HFF-Myc (cell line): ENCODE measurements around the gene NIPBL.
A peak's percentile ranks its signal among the peaks of the same experiment; 100 is the strongest.

Experiments
- DNase-seq: peaks from one replicate; pipeline ENCODE4 v3.0.0-alpha.2; 2011; ENCODE audit warnings: low read depth; ENCODE audit errors: extremely low read depth
- H3K4me3 ChIP-seq: replicated peaks from 2 replicates; pipeline ENCODE4 v1.5.1; 2011; ENCODE audit warnings: low read depth, mild to moderate bottlenecking, control low read depth, low read length
- TF ChIP-seq, protein P1 (sequence below): IDR thresholded peaks from 2 replicates; pipeline ENCODE4 v1.5.1; 2012; ENCODE audit warnings: mild to moderate bottlenecking, low read depth, low read length, control low read depth; ENCODE audit errors: missing control alignments

NIPBL gene, protein sequence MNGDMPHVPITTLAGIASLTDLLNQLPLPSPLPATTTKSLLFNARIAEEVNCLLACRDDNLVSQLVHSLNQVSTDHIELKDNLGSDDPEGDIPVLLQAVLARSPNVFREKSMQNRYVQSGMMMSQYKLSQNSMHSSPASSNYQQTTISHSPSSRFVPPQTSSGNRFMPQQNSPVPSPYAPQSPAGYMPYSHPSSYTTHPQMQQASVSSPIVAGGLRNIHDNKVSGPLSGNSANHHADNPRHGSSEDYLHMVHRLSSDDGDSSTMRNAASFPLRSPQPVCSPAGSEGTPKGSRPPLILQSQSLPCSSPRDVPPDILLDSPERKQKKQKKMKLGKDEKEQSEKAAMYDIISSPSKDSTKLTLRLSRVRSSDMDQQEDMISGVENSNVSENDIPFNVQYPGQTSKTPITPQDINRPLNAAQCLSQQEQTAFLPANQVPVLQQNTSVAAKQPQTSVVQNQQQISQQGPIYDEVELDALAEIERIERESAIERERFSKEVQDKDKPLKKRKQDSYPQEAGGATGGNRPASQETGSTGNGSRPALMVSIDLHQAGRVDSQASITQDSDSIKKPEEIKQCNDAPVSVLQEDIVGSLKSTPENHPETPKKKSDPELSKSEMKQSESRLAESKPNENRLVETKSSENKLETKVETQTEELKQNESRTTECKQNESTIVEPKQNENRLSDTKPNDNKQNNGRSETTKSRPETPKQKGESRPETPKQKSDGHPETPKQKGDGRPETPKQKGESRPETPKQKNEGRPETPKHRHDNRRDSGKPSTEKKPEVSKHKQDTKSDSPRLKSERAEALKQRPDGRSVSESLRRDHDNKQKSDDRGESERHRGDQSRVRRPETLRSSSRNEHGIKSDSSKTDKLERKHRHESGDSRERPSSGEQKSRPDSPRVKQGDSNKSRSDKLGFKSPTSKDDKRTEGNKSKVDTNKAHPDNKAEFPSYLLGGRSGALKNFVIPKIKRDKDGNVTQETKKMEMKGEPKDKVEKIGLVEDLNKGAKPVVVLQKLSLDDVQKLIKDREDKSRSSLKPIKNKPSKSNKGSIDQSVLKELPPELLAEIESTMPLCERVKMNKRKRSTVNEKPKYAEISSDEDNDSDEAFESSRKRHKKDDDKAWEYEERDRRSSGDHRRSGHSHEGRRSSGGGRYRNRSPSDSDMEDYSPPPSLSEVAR (N-terminal part only)

DNA sequence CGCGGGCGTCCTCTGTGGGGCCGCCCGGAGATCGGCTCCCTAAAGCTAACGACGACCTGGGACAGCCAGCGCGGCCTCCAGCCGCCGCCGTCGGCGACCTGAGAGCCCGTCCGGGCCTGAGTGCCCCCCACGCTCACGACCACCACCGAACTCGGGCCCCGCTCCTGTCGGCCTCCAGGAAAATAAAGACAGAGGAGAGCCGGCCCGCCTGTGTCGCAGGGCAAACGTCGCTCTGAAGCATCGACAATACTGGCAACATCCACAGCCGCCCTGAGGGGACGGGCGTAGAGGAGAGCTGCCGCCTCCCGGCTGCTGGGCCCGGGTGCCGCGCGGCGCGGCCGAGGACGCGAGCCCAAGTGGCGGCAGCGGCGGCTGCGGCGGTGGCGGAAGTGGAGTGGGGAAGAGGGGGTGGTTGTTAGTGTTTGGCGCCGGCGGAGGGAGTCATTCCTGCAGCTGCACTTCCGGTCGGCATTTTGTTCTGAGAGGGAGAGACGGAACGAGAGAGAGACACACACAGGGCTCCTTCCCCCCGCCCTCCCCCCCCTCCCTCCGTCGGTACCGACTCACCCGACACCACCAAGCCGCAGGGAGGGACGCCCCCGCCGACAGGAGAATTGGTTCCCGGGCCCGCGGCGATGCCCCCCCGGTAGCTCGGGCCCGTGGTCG is at the start of gene NIPBL:
TSS of gene NIPBL (plus strand) at position 471 of the 666 bp plus-strand sequence. CDS start 76,928 bp downstream, outside the sequence.
- peak within 1 kb of the TSS; percentile 92 for H3K4me3 ChIP-seq
- no peak for DNase-seq
- TF ChIP-seq, protein P1, sequence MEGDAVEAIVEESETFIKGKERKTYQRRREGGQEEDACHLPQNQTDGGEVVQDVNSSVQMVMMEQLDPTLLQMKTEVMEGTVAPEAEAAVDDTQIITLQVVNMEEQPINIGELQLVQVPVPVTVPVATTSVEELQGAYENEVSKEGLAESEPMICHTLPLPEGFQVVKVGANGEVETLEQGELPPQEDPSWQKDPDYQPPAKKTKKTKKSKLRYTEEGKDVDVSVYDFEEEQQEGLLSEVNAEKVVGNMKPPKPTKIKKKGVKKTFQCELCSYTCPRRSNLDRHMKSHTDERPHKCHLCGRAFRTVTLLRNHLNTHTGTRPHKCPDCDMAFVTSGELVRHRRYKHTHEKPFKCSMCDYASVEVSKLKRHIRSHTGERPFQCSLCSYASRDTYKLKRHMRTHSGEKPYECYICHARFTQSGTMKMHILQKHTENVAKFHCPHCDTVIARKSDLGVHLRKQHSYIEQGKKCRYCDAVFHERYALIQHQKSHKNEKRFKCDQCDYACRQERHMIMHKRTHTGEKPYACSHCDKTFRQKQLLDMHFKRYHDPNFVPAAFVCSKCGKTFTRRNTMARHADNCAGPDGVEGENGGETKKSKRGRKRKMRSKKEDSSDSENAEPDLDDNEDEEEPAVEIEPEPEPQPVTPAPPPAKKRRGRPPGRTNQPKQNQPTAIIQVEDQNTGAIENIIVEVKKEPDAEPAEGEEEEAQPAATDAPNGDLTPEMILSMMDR, result no peak

DNA sequence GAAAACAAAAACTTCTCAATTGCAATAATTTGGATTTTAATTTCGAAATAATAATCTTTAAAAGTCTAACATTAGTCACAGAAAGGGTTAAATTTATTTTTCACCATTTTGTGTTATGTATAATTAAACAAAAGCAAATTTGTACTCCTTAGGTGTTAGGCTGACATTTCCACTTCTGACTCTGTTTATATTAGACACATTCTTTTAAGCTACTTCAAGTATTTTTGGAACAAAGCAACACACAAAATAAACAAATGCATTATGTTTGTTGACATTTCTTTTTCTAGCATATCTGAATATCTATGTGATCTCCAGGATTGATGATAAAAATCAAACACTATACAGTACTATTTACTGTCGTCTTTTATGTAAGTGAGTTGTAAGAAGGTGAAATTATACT is 44.3 kb upstream of the NIPBL start:
- no peak for DNase-seq
- H3K4me3 ChIP-seq, result no peak overlapping the region
- TF ChIP-seq, protein P1, result no peak

DNA sequence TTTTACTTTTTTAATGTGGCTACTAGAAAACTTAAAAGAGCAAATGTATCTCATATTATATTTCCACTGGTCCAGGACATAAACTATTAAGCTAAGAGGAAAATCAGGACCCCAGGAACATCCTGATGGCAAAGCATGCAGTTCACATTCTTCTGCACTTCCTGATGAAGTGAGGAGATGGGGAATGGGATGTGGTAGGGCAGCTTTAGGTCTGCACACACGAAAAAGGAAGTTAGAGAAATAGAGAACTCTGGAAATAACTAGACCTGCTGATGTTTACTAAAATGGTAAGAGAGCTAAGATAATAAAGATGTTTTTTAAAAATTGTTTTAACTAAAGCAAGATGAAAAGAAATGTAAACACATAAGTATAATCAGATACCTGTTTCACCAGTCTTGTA is 39.7 kb upstream of the NIPBL start:
- no peak for DNase-seq
- TF ChIP-seq, protein P1, result no peak
- no peak overlapping the region for H3K4me3 ChIP-seq

DNA sequence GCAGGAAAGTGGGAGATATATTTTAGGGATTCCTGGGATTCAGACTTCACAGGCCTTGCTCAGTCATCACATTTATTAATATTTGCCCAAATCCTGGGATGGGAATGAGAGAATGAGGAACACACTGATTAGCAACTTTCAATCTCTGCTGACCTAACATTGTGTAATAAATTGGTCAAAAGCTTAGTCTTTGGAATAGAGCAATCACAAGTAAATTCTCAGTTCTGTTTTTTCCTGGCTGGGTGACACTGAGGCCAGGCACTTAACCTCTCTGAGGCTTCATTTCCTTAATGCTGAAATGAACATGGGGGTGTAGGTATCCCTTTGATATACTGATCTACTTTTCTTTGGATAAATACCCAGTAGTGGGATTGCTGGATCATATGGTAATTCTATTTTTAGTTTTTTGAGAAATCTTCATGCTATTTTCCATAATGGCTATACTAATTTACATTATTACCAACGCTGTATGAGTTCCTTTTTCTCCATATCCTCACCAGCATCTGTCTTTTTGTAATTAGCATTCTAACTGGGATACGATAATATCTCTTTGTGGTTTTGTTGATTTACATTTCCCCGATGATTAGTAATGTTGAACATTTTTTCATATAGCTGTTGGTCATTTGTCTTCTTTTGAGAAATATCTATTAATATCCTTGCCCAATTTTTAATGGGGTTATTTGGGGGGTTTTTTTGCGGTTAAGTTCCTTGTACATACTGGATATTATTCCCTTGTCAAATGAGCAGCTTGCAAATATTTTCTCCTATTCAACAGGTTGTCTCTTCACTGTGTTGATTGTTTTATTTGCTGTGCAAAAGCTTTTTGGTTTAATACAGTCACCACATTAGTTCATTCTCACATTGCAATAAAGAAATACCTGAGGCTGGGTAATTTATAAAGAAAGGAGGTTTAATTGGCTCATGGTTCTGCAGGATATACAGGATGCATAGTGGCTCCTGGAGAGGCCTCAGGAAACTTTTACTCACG is 36.8 kb upstream of the NIPBL start:
- TF ChIP-seq, protein P1, result no peak
- H3K4me3 ChIP-seq, result no peak overlapping the region
- no peak for DNase-seq

DNA sequence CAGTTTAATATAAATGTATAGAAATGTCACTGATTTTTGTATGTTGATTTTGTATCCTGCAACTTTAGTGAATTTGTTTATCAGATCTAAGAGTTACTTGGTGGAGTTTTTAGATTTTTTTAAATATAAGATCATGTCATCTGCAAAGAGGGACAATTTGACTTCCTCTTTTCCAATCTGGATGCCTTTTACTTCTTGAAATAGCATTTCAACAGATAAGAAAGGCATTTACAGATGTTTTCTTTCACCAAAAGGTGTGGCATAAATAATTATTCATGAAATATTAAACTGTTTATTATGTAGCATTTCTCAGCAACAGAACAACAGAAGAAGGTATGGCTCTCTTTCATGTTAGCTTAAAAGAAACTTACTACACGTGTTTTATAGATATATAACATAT is 34.9 kb upstream of the NIPBL start:
- TF ChIP-seq, protein P1, result no peak
- DNase-seq, result no peak
- H3K4me3 ChIP-seq, result no peak overlapping the region
